AG04449 (cell line): ENCODE measurements around the gene LRRC32.
"Not testable (repeated sequence)": the region's sequence is repeated elsewhere in the genome, so short reads cannot be mapped to it uniquely, and the experiment has no call there.

Experiments used
- CTCF ChIA-PET: fragments of 350-600 bp; formaldehyde crosslinking; extraction: SDS; loops from one replicate; lab custom pipeline; 2021; ENCODE audit warnings: antibody characterized with exemption; lab: Yijun Ruan, JAX
- POLR2A ChIA-PET: fragments of 400-600, 350-600 bp; formaldehyde crosslinking; extraction: SDS; loops from one replicate; lab custom pipeline; 2020; ENCODE audit warnings: antibody characterized with exemption, inconsistent platforms; lab: Yijun Ruan, JAX
- DNase-seq: peaks from one replicate; pipeline ENCODE4 v3.0.0-alpha.2; 2010; ENCODE audit warnings: low read depth, low spot score
- H3K4me3 ChIP-seq: 2 replicates; pipeline ENCODE4 v1.5.1; 2011; ENCODE audit warnings: low read depth, mild to moderate bottlenecking, control low read depth, low read length
- CTCF ChIP-seq: IDR thresholded peaks from one replicate; pipeline ENCODE4 v1.5.1; 2011; ENCODE audit warnings: mild to moderate bottlenecking, moderate library complexity, low read length, control low read depth, inconsistent platforms; ENCODE audit not compliant: insufficient read depth; ENCODE audit errors: missing control alignments

The LRRC32 gene

GRCh38 chr11:76621466-76621865 is 49.1 kb downstream of the LRRC32 start:
- no peak for TF ChIP-seq CTCF

GRCh38 chr11:76620489-76620888 is 50.1 kb downstream of the LRRC32 start:
- no peak for TF ChIP-seq CTCF
- CTCF ChIA-PET, result interaction anchor here (0.7 to 1.4 kb wide), 2 partner anchors 24 to 60 kb away, joined by 3 read pairs; no protein-coding TSS in a partner anchor
- peak; percentile 81 for DNase-seq
- H3K4me3 ChIP-seq, result no peak overlapping the region
- POLR2A ChIA-PET, result no interaction called here

More at GRCh38 chr11:76621466-76621865, 49.1 kb downstream of the LRRC32 start:
- ChIA-PET POLR2A (interaction anchor here (0.7 kb wide), 1 partner anchor 48 kb away, joined by 3 read pairs; no protein-coding TSS in a partner anchor), CTCF (interaction anchor here (1.0 to 1.4 kb wide), 2 partner anchors 25 to 414 kb away, joined by 3 read pairs; no protein-coding TSS in a partner anchor)
- DNase-seq, result no peak
- H3K4me3 ChIP-seq, result no peak overlapping the region

- CTCF ChIA-PET, H3K4me3 ChIP-seq, DNase-seq, POLR2A ChIA-PET: not testable (repeated sequence)
Measured at GRCh38 chr11:76619801-76620200, 50.7 kb downstream of the LRRC32 start.

- peak; percentile 47 for DNase-seq
- CTCF ChIA-PET, result interaction anchor here (0.9 to 1.1 kb wide), 3 partner anchors 10 to 19 kb away, joined by 3 to 4 read pairs (median 3); no protein-coding TSS in a partner anchor
- POLR2A ChIA-PET, result interaction anchor here (0.6 kb wide), 1 partner anchor 19 kb away, joined by 4 read pairs; no protein-coding TSS in a partner anchor
Measured at GRCh38 chr11:76617553-76618265, 52.8 kb downstream of the LRRC32 start.

GRCh38 chr11:76616676-76617552 is 53.6 kb downstream of the LRRC32 start:
- ChIA-PET POLR2A (interaction anchor here (0.6 kb wide), 1 partner anchor 18 kb away, joined by 4 read pairs; no protein-coding TSS in a partner anchor), CTCF (interaction anchor here (0.9 to 1.5 kb wide), 3 partner anchors 9 to 18 kb away, joined by 3 to 4 read pairs (median 3); no protein-coding TSS in a partner anchor)
- no peak overlapping the region for H3K4me3 ChIP-seq
- no peak for DNase-seq
- TF ChIP-seq CTCF, result no peak

More at GRCh38 chr11:76617553-76618265, 52.8 kb downstream of the LRRC32 start:
- no peak for TF ChIP-seq CTCF
- no peak overlapping the region for H3K4me3 ChIP-seq

GRCh38 chr11:76615950-76616349 is 54.6 kb downstream of the LRRC32 start:
- ChIA-PET CTCF (interaction anchor here (1.5 kb wide), 1 partner anchor 17 kb away, joined by 4 read pairs; no protein-coding TSS in a partner anchor), POLR2A (interaction anchor here (0.5 kb wide), 1 partner anchor 9 kb away, joined by 3 read pairs; no protein-coding TSS in a partner anchor)

More at GRCh38 chr11:76615950-76616349, 54.6 kb downstream of the LRRC32 start:
- no peak for DNase-seq
- H3K4me3 ChIP-seq, result no peak overlapping the region
- no peak for TF ChIP-seq CTCF
